ENCODE data around the gene CCDC13.

Gene CCDC13

GRCh38 chr3:42752441-42752840, 20.6 kb downstream of the CCDC13 start:
- DNase-seq (ENCODE audit: low read depth): no peak

- DNase-seq (ENCODE audit: low read depth): no peak
These were observed 21.4 kb downstream of the CCDC13 start for GRCh38 chr3:42751609-42752008.

- DNase-seq (ENCODE audit: low read depth): no peak
These were observed 22.2 kb downstream of the CCDC13 start for GRCh38 chr3:42750834-42751233.

- no peak for DNase-seq (ENCODE audit: low read depth)
These were observed 23.3 kb downstream of the CCDC13 start for GRCh38 chr3:42749753-42750231.

- no peak for DNase-seq (ENCODE audit: low read depth)
These were observed 23.9 kb downstream of the CCDC13 start for GRCh38 chr3:42749025-42749752.

GRCh38 chr3:42747581-42747980, 25.5 kb downstream of the CCDC13 start:
- DNase-seq (ENCODE audit: low read depth): peak; percentile 21

GRCh38 chr3:42746455-42747450, 26.3 kb downstream of the CCDC13 start:
- no peak for DNase-seq (ENCODE audit: low read depth)

GRCh38 chr3:42745776-42746454, 27.1 kb downstream of the CCDC13 start:
- no peak for DNase-seq (ENCODE audit: low read depth)

GRCh38 chr3:42745291-42745745, 27.7 kb downstream of the CCDC13 start:
- no peak for DNase-seq (ENCODE audit: low read depth)

- DNase-seq (ENCODE audit: low read depth): no peak
These were observed 29.7 kb downstream of the CCDC13 start for GRCh38 chr3:42743204-42743995.

GRCh38 chr3:42742688-42743087, 30.4 kb downstream of the CCDC13 start:
- no peak for DNase-seq (ENCODE audit: low read depth)

GRCh38 chr3:42742259-42742658, 30.8 kb downstream of the CCDC13 start:
- no peak for DNase-seq (ENCODE audit: low read depth)

GRCh38 chr3:42741796-42742195, 31.3 kb downstream of the CCDC13 start:
- no peak for DNase-seq (ENCODE audit: low read depth)

GRCh38 chr3:42739401-42740158, 33.5 kb downstream of the CCDC13 start:
- DNase-seq (ENCODE audit: low read depth): no peak

GRCh38 chr3:42736531-42736930, 36.5 kb downstream of the CCDC13 start:
- no peak for DNase-seq (ENCODE audit: low read depth)

- DNase-seq (ENCODE audit: low read depth): no peak
These were observed 37.0 kb downstream of the CCDC13 start for GRCh38 chr3:42736081-42736480.

GRCh38 chr3:42735615-42736014, 37.4 kb downstream of the CCDC13 start:
- no peak for DNase-seq (ENCODE audit: low read depth)

- DNase-seq (ENCODE audit: low read depth): no peak
These were observed 38.0 kb downstream of the CCDC13 start for GRCh38 chr3:42735019-42735418.

- DNase-seq (ENCODE audit: low read depth): no peak
These were observed 38.7 kb downstream of the CCDC13 start for GRCh38 chr3:42734263-42734860.

Measured in T follicular helper cell (primary cell).